ENCODE data around the gene GNG2. TPM values are rescaled to one million over a fixed set of nuclear protein-coding genes. Genes with fewer than 3 reads are reported as not detected.
A peak's percentile ranks its signal among the peaks of the same experiment; 100 is the strongest.

Gene GNG2
- total and polyA plus RNA-seq, 2 of the 8 experiments (the other 6 are each of a cell fraction or from before 2014, with no cell fraction given): 8.2 to 17.9 TPM

DNA sequence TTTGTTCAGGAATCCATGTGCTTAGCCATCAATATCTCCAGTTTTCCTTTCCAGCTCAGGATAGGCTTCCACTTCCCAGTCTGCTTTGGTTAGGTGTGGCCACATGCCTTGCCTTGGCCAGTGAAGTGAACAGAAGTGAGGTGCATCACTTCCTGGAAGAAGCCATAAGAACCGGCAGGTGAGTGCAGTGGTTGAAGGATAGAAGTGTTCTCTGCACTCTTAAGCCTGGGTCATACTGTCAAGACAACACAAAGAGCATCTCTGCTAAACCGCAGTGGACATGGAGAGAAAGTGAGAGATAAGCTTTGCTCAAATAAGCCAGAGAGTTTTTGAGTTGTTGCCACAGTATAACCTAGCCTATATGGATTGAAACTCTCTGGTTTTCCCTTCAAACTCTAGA lies 11.4 kb downstream of the GNG2 start:
- no peak for DNase-seq (ENCODE audit: low read depth in 1 of 2, low spot score in 2 of 2)
- Histone ChIP-seq H3K79me2 (ENCODE audit: control insufficient read depth in 1 of 2, insufficient read depth in 2 of 2, low read length in 2 of 2) (no peaks in the 10 kb centered on the region; a peak in 1 of 4 replicates), H3K56ac (replicated peaks; ENCODE audit: insufficient read length, low read depth, low read length) (no peak overlapping the region), H2BK20ac (ENCODE audit: low read length) (no peak overlapping the region), H2AFZ (ENCODE audit: low read length) (no peak overlapping the region), H3K4me2 (ENCODE audit: insufficient read depth in 1 of 2, low read depth in 2 of 2, low read length in 2 of 2) (no peak overlapping the region), H3K9ac (replicated peaks in 1 of 4; ENCODE audit: extremely low read depth in 1 of 4, low read depth in 3 of 4, low read length in 3 of 4) (no peak overlapping the region), H3K14ac (ENCODE audit: insufficient read length) (no peak overlapping the region), H3K27ac (ENCODE audit: low read depth, low read length) (no peak overlapping the region), H3K23ac (ENCODE audit: insufficient read length) (no peak overlapping the region), H3K18ac (ENCODE audit: extremely low read depth, low read length) (no peak overlapping the region), H2BK15ac (ENCODE audit: low read length) (no peak overlapping the region), H4K20me1 (replicated peaks in 1 of 2; ENCODE audit: control insufficient read depth in 1 of 2, insufficient read depth in 2 of 2, low read length in 2 of 2) (peaks cover 0 to 2% of the 10 kb centered on the region in 2 experiments), H3K36me3 (ENCODE audit: control insufficient read depth in 2 of 4, insufficient read depth in 4 of 4, low read length in 3 of 4) (no peaks in the 10 kb centered on the region), H3K23me2 (ENCODE audit: low read depth, low read length) (no peaks in the 10 kb centered on the region), H3K4me3 (ENCODE audit: extremely low read depth in 1 of 4, insufficient read depth in 2 of 4, low read depth in 3 of 4, low read length in 4 of 4) (no peak overlapping the region), H3K27me3 (replicated peaks in 1 of 4; ENCODE audit: control insufficient read depth in 3 of 4, extremely low read depth in 1 of 4, insufficient read depth in 3 of 4, low read length in 3 of 4) (no peaks in the 10 kb centered on the region), H4K91ac (replicated peaks; ENCODE audit: insufficient read length, low read length) (peak overlapping the region; percentile 4), H3K4ac (replicated peaks; ENCODE audit: insufficient read length, low read depth, low read length) (no peak overlapping the region), H4K5ac (ENCODE audit: insufficient read length, low read depth, low read length) (no peak overlapping the region), H3K79me1 (ENCODE audit: low read depth, low read length) (no peaks in the 10 kb centered on the region), H2AK5ac (ENCODE audit: low read depth, low read length) (no peak overlapping the region), H3K4me1 (replicated peaks in 1 of 4; ENCODE audit: control insufficient read depth in 3 of 4, insufficient read depth in 4 of 4, low read length in 3 of 4) (no peaks in the 10 kb centered on the region), H3K9me3 (ENCODE audit: insufficient read depth in 2 of 2, low read depth in 1 of 2, low read length in 1 of 2) (no peaks in the 10 kb centered on the region), H2BK5ac (ENCODE audit: low read depth, low read length) (no peak overlapping the region), H2BK12ac (ENCODE audit: low read depth, low read length) (no peak overlapping the region), H4K8ac (ENCODE audit: extremely low read depth, insufficient read depth, low read length) (no peak overlapping the region), H2BK120ac (replicated peaks; ENCODE audit: low read depth, low read length) (no peak overlapping the region)
- 85% methylated on average over 2 of the region's 2 CpGs; no CpG with 5 or more reads in 1 of the 2 experiments for WGBS, 2 experiments (ENCODE audit: extremely low coverage in 1 of 2, insufficient coverage in 1 of 2, insufficient read length in 1 of 2, insufficient replicate concordance in 2 of 2, low coverage in 1 of 2, low lambda C conversion rate in 2 of 2, missing lambda C conversion rate in 1 of 2)
- FAIRE-seq: no peak
- CTCF ChIA-PET (ENCODE audit: partially characterized antibody): interaction anchor here (0.6 kb wide), 1 partner anchor 41 kb away, joined by 3 read pairs; no protein-coding TSS in a partner anchor
- POLR2A ChIA-PET (ENCODE audit: partially characterized antibody): no interaction called here
- TF ChIP-seq, protein P1, sequence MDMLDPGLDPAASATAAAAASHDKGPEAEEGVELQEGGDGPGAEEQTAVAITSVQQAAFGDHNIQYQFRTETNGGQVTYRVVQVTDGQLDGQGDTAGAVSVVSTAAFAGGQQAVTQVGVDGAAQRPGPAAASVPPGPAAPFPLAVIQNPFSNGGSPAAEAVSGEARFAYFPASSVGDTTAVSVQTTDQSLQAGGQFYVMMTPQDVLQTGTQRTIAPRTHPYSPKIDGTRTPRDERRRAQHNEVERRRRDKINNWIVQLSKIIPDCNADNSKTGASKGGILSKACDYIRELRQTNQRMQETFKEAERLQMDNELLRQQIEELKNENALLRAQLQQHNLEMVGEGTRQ (IDR thresholded peaks at IDR 0.05; ENCODE audit: low read length): no peak
